NOMO-1 (cell line): ENCODE data around the gene KCNIP4.
"Not testable (repeated sequence)": the region's sequence is repeated elsewhere in the genome, so short reads cannot be mapped to it uniquely, and the experiment has no call there.

Experiments used
- DNase-seq, 2 experiments: peaks; one replicate each; lab custom pipeline; 2025; ENCODE audit not compliant: unreplicated experiment in 2 of 2; lab: John Stamatoyannopoulos, UW

Gene KCNIP4

GRCh38 chr4:21948347-21949072, at the start of gene KCNIP4:
Gene KCNIP4 (minus strand): TSS chr4:21948772.
- no peak for DNase-seq

DNA sequence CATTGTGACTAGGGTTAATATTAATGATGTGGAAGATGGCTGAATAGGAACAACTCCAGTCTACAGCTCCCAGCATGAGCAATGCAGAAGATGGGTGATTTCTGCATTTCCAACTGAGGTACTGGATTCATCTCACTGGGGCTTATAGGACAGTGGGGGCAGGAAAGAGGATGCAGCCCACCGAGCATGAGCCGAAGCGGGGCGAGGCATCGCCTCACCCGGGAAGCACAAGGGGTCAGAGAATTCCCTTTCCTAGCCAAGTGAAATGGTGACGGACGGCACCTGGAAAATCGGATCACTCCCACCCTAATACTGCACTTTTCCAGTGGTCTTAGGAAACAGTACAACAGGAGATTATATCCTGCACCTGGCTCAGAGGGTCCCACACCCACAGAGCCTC, 48.0 kb upstream of the KCNIP4 start:
- not testable (repeated sequence) for DNase-seq

DNA sequence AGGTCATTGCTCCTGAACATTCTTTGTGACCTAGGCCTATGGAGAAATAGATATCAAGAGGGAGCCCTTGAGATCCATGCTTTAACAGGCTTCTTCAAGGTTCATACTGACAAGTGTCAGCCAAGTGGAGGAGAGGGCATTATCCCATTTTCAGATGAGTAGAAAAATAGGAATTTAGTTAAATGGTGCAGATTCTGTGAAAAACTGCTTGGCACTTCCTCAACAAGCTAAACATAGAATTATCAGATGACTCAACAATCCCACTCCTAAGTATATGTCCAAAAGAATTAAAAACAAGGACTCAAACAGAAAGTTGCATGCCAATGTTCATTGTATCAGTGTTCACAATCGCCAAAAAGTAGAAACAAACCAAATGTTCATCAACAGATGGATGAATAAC, 43.8 kb upstream of the KCNIP4 start:
- DNase-seq, result no peak

DNA sequence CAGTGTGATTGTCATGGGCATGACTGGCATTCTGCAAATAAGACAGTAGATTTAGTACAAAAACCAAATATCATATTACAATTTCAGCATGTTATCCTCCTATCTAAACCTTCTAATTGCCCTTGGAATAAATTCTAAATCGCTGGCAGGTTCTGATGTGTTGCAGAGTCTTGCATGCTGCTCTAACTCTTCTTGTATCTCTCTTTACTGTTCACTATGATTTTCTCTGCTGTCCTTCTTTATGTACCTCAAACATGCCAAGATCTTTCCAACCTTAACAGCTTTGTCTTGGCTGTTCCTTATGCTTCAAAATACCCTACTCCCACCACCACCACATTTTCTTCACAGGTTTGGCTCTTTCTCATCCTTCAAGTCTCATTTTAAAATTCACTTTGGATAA, 43.0 kb upstream of the KCNIP4 start:
- DNase-seq, result no peak

DNA sequence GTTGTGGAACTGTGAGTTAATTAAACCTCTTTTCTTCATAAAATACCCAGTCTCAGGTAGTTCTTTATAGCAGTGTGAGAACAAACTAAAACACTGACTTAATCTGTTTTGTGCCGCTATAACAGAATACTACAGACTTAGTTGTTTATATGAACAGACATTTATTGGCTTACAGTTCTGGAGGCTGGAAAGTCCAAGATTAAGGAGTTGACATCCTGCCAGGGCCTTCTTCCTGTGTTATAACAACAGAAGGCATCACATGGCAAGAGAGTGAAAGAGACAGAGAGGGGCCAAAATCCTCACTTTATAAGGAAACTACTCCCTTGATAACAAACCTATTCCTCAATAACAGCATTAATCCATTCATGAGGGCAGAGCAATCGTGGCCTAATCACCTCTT, 42.5 kb upstream of the KCNIP4 start:
- DNase-seq, result no peak

- DNase-seq, result no peak
Observed at GRCh38 chr4:21989351-21989750, 40.8 kb upstream of the KCNIP4 start.

DNA sequence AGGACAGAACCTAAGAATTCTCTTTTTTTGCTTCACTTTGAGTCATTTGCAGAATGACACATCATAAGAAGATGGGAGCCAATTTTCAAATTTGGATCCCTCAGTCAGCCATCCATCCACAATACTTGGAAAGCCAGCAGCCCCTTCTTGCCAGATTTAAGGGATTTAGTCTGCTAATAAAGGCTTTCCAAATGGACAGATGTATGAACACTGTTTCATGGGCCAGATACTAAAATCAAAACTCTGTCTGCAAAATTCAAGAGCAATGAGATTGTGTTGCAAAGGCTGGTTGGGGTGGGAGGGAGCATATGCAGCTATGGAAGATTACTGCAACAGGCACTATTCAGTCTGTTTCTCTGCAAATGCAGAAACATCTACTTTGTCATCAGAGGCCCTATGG, 37.7 kb upstream of the KCNIP4 start:
- DNase-seq, result no peak

DNA sequence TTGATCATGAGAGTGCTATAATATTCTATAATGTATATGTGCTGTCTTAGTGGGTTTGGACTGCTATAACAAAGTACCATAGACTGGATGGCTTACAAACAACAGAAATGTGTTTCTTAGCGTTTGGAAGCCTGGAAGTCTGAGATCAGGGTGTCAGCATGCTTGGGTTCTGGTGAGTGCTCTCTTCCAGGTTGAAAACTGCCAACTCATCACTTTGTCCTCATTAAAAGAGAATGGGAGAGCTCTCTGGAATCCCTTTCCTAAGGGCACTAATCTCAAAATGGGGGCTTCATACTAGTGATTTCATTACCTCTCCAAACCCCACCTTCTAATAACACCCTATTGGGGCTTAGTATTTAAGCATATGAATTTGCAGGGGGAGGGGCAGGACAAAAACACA, 33.5 kb upstream of the KCNIP4 start:
- no peak for DNase-seq

DNA sequence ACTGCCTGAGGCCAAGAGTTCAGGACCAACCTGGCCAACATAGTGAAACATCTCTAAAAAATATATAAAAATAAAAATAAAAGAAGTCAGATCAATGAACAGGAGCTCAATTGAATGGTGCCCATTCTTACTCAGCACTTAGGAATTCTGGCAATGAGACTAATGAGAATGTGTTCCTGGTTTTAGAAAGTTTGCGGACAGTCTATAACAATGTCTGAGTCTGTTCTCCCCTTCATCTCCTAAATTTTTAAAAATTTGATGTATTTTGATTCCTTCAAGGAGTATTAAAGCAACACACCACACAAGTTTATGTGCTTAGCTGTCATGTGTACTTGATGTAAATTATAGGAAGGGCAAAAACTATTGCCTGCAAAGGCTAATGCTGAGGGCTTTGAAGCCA, 30.6 kb upstream of the KCNIP4 start:
- no peak for DNase-seq

- DNase-seq, result no peak
Observed at GRCh38 chr4:21976166-21976565, 27.6 kb upstream of the KCNIP4 start.

- DNase-seq, result no peak
Observed at GRCh38 chr4:21973850-21974249, 25.3 kb upstream of the KCNIP4 start.

DNA sequence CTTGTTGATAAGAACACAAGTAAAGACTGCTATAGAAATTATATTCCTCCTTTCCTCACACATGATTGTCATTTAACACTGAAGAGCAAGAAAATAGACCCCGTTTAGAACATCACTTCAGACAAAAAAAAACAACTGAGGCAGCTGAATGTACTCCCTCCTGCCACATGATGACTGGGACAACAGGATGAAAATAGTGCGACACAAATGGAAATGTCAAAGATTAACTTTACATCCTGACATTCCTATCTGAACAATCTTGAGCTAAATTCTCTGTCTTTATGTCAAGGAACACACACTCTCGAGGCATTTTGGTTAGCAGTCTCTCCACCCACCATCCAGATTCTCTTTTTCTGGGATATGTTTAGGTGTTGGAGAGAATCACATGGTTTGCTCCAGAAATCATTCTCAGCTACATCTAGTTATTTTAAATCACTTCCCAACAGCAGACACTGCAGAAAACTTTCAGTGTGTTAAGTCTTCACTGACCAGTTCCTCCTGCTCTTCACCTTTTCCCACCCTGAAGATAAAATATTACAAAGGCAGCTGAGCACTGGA, 16.3 kb upstream of the KCNIP4 start:
- DNase-seq, result no peak

DNA sequence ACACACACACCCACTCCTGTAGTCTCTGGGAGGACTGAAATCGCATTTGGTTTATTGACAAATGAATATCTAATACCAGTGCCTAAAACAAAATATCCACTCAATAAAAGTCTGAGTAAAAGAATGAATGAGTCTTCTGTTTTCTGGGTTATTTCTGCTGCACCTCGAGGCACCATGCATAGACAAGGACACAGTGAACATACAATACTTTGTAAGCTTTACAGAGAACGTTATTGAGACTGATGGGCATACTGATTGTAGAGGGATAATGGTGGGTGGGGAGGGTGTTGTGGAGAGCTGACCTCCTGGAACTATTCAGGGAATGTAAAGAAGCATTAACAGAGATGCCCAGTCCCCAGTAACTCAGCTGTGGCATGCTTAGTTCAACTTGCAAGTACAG, 14.1 kb upstream of the KCNIP4 start:
- no peak for DNase-seq

GRCh38 chr4:21960793-21961192, 12.2 kb upstream of the KCNIP4 start:
- DNase-seq, result no peak

GRCh38 chr4:21954916-21955315, 6.3 kb upstream of the KCNIP4 start:
- no peak for DNase-seq

GRCh38 chr4:21953653-21954052, 5.1 kb upstream of the KCNIP4 start:
- DNase-seq, result no peak

GRCh38 chr4:21952549-21952948, 4.0 kb upstream of the KCNIP4 start:
- no peak for DNase-seq

- DNase-seq, result no peak
Observed at GRCh38 chr4:21949073-21949457, 493 bp upstream of the KCNIP4 start.

- no peak for DNase-seq
Observed at GRCh38 chr4:21947791-21948346, 703 bp downstream of the KCNIP4 start.

GRCh38 chr4:21946858-21947257, 1.7 kb downstream of the KCNIP4 start:
- DNase-seq, result no peak

DNA sequence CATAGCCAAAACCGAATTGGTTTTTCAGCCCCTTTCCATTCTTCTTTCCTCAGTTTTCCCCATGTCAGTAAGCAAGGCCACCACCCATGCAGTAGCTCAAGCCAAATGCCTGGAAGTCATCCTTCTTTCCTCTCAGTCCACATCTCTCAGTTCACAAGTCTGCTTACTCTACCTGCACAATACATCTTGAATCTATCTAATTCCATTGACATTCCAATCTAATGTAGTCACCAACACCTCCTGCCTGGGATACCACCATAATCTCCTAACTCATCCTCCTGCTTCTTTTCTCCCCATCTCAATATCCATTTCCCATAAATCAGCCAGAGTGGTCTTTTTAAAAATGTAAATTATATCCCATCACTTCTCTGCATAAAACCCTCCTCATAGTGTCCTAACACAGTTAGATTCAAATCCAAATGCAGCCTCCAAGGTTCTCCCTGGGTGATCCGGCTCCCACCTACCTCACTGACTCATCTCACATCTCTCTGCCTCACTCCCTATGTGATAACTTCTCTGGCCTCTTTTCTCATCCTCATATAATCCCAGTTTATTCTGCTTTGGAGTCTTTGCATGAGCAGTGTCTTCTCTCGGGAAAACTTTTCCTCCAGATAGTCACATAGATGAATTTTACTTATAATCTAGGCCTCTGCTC, 26.9 kb downstream of the KCNIP4 start:
- no peak for DNase-seq

GRCh38 chr4:21915761-21916160, 32.8 kb downstream of the KCNIP4 start:
- no peak for DNase-seq
